SH-SY5Y (cell line): Measurements from ENCODE around the gene SWAP70.

Experiments used
- GATA2 ChIP-seq: IDR thresholded peaks from 2 replicates; pipeline ENCODE4 v1.6.1; 2011; ENCODE audit warnings: mild to moderate bottlenecking, low read depth, low read length
- GATA3 ChIP-seq: IDR thresholded peaks from 2 replicates; pipeline ENCODE4 v1.6.1; 2011; ENCODE audit warnings: low read depth, mild to moderate bottlenecking, low read length, moderate library complexity

SWAP70 gene

GRCh38 chr11:9761441-9761945, 97.6 kb downstream of the SWAP70 start:
- TF ChIP-seq GATA3, result no peak
- no peak for TF ChIP-seq GATA2

- no peak for TF ChIP-seq GATA3
- no peak for TF ChIP-seq GATA2
These were observed 98.7 kb downstream of the SWAP70 start for GRCh38 chr11:9762531-9762930.

GRCh38 chr11:9763301-9763700, 99.4 kb downstream of the SWAP70 start:
- TF ChIP-seq GATA3 (no peak), GATA2 (no peak)

GRCh38 chr11:9765320-9766101, 101.6 kb downstream of the SWAP70 start:
- TF ChIP-seq GATA3 (no peak), GATA2 (no peak)

GRCh38 chr11:9769621-9770020, 105.7 kb downstream of the SWAP70 start:
- TF ChIP-seq GATA2 (no peak), GATA3 (no peak)

- TF ChIP-seq GATA3 (no peak), GATA2 (no peak)
These were observed 107.2 kb downstream of the SWAP70 start for GRCh38 chr11:9771071-9771511.

GRCh38 chr11:9772218-9772617, 108.3 kb downstream of the SWAP70 start:
- TF ChIP-seq GATA2 (no peak), GATA3 (no peak)

- TF ChIP-seq GATA3, result no peak
- no peak for TF ChIP-seq GATA2
These were observed 109.6 kb downstream of the SWAP70 start for GRCh38 chr11:9773524-9773923.

- TF ChIP-seq GATA2 (no peak), GATA3 (no peak)
These were observed 110.2 kb downstream of the SWAP70 start for GRCh38 chr11:9774109-9774508.

GRCh38 chr11:9774591-9775397, 110.9 kb downstream of the SWAP70 start:
- TF ChIP-seq GATA2 (no peak), GATA3 (no peak)

GRCh38 chr11:9775398-9775779, 111.5 kb downstream of the SWAP70 start:
- no peak for TF ChIP-seq GATA3
- TF ChIP-seq GATA2, result no peak

- TF ChIP-seq GATA2 (no peak), GATA3 (no peak)
These were observed 112.3 kb downstream of the SWAP70 start for GRCh38 chr11:9776203-9776602.

GRCh38 chr11:9777066-9777465, 113.2 kb downstream of the SWAP70 start:
- TF ChIP-seq GATA2 (no peak), GATA3 (no peak)

- no peak for TF ChIP-seq GATA2
- TF ChIP-seq GATA3, result no peak
These were observed 113.6 kb downstream of the SWAP70 start for GRCh38 chr11:9777525-9777924.

- TF ChIP-seq GATA3, result no peak
- no peak for TF ChIP-seq GATA2
These were observed 117.1 kb downstream of the SWAP70 start for GRCh38 chr11:9780929-9781328.

- TF ChIP-seq GATA3 (no peak), GATA2 (no peak)
These were observed 120.1 kb downstream of the SWAP70 start for GRCh38 chr11:9783986-9784385.
